AG08396 (cell line): ENCODE data around the gene CCDC157.
A peak's percentile ranks its signal among the peaks of the same experiment; 100 is the strongest.

ENCODE experiments used
- DNase-seq: peaks from one replicate; pipeline ENCODE4 v3.0.0; 2012; ENCODE audit warnings: low spot score, mixed read lengths

The CCDC157 gene

GRCh38 chr22:30357650-30358215 lies 926 bp downstream of the CCDC157 start:
- DNase-seq = no peak

GRCh38 chr22:30358541-30358940 lies 1.7 kb downstream of the CCDC157 start:
- no peak for DNase-seq

- no peak for DNase-seq
Measured at GRCh38 chr22:30361916-30362650, 5.3 kb downstream of the CCDC157 start.

DNA sequence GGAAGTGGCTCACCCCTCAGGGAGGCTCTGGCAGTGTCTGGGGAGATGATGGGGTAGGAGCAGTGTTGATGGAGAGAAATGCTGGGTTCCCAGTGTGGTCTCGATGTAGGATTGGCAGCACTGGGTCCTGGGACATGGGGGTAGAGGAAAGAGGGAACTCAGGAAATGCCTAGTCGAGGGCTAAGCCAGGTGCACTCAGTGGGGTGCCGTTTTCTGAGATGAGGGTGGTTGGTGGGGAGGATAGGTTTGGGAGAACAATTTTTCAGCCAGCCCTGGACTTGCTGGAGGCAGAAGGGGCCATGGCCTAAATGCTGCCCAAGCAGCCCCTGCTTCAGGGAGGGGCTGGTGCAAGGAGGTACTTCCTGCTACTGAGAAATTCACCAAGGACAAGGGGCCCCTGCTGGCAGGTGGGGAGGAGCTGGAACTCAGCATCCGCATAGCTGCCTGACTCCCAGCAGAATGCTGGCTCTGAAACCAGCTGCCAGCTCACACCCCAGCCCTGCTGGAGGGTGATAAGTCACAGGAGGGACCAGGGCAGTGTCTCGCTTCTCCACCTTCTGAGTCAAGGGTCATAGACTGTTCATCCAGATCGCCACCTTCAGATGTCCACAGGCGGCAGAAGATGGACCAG lies 6.0 kb downstream of the CCDC157 start:
- no peak for DNase-seq

- DNase-seq = no peak
Measured at GRCh38 chr22:30365891-30366290, 9.1 kb downstream of the CCDC157 start.

DNA sequence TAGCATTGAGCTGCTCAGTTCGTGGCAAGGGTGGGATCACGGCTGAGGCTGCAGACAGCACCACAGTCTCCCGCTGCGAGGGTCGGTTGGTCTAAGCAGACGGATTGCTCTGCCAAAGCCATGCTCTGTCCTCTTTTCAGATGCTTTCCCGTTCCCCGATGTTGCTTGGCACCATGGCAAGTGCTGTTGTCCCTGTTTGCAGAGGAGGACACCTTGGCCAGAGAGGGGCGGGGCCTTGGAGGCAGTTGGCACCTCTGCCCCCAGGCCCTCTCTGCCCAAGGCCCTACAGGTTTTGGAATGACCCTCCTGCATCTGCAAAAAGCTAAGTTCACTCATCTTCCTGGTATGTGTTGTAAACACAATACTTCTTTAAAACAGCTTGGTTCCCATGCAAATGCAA lies 11.6 kb downstream of the CCDC157 start:
- DNase-seq = no peak

GRCh38 chr22:30370641-30371230 lies 13.9 kb downstream of the CCDC157 start:
- no peak for DNase-seq

- DNase-seq = no peak
Measured at GRCh38 chr22:30371321-30371720, 14.5 kb downstream of the CCDC157 start.

DNA sequence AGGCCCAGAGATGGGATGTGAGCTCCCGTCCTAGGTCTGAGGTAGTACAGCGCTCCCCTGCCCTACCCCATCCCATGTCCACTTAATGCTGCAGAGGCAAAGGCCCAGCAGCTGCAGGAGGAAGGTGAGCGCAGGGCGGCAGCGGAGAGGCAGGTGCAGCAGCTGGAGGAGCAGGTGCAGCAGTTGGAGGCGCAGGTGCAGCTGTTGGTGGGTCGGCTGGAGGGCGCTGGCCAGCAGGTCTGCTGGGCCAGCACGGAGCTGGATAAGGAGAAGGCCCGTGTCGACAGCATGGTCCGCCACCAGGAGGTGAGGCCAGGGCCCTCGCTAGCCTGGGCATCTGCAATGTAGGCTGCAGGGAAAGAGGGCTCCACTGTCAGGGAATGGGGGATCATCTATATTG lies 15.2 kb downstream of the CCDC157 start:
- DNase-seq = no peak

- no peak for DNase-seq
Measured at GRCh38 chr22:30372915-30373314, 16.1 kb downstream of the CCDC157 start.

GRCh38 chr22:30373331-30374325 lies 16.8 kb downstream of the CCDC157 start:
- no peak for DNase-seq

DNA sequence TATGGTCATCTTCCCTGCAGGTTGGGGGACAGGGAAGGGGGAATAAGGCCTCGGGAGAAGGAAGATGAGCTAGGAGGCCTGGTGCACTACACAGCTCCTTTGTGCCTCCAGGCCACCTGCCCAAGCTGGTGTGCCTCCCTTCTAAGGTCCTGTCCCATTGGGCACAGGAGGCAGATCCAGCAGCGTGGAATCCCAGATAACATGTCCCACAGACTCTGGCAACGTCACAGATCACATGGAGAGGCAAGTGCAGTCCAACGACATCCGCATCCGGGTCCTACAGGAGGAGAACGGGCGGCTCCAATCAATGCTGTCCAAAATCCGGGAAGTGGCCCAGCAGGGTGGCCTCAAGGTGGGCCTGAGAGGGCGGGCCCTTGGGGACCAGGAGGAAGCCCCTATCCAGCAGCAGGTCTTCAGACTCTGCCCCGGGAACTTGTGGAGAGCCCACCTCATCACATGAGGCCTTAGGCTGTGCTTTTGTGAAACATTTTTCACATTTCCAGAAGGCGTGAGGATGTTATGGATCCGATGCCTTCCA lies 18.6 kb downstream of the CCDC157 start:
- DNase-seq = no peak

DNA sequence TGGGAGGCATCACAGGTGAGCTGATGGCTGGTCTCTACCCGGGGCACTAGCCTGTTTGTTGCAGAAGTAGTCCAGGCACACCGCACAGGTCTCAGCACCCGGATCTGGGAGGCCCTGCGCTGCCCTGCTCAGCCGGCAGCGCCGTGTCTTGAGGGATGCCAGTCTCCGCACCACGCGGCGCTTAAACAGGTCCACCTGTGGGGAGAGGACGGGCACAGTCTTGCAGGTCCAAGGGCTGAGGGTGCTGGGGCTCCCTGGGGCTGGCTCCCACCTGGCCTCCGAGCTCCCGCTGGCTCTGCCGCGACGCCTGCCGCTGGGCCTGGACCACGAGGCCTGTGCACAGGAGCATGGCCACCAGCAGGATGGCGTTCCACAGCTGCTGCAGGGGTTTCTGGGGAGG lies 23.2 kb downstream of the CCDC157 start:
- DNase-seq = no peak

DNA sequence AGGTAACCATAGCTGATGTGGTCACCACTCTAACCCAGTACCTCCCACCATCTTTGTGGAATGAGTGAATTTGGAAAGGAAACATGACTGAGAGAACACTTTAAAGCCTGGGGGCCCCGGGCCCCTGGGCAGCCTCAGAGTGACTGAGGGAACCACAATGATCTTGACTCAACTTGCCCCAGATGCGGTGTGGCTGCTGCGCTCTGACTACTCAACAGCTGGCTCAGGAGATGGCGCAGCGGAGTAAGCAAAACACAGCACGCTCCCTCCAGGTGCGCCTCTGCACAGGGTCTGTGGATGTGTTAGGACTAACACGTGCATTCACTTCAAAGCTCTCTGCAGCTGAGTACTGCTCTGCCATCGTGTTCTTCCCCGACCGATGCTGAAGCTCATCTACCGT lies 24.5 kb downstream of the CCDC157 start:
- DNase-seq = no peak

- DNase-seq = no peak
Measured at GRCh38 chr22:30382340-30382739, 25.5 kb downstream of the CCDC157 start.

DNA sequence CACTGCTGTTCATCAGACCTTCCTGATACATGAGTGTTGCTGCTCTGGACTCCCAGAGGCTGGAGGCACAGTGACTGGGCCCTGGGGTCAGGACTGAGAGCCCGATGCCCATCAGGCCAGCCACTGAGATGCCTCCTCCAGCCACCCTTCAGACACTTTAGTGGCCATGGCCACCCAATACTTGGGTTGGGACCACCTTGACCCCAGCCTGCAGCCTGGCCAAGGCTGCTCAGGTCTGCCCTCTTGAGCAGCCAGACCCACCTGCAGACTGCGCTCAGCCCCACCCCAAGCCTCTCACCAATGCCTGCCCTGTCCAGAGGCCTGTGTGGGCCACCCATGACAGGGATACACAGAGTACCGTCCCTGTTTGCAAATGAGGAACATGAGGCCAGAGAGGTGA lies 26.3 kb downstream of the CCDC157 start:
- DNase-seq = no peak

- no peak for DNase-seq
Measured at GRCh38 chr22:30385942-30386341, 29.1 kb downstream of the CCDC157 start.

DNA sequence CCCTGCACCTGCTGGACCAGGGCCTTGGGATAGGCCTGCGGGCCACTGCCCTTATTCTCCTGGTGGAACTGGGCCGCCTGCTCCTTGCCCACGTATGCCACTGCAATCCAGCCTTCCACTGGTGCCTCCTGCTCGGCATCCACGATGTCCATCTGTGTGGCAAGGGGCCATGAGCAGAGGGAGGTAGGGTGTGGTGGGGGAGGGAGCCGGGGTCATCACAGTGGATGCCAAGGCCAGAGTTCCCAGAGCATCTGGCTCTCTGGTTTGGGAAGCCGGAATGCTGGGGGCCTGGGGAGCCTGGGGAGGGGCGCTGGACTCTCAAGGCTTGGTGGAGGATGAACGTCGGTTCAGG lies 29.8 kb downstream of the CCDC157 start:
- no peak for DNase-seq

GRCh38 chr22:30386960-30387827 lies 30.4 kb downstream of the CCDC157 start, which contains the start of gene RNF215:
RNF215 (minus strand) TSS chr22:30387411; CDS start chr22:30387313, 98 bp downstream.
- DNase-seq = peak; percentile 97

DNA sequence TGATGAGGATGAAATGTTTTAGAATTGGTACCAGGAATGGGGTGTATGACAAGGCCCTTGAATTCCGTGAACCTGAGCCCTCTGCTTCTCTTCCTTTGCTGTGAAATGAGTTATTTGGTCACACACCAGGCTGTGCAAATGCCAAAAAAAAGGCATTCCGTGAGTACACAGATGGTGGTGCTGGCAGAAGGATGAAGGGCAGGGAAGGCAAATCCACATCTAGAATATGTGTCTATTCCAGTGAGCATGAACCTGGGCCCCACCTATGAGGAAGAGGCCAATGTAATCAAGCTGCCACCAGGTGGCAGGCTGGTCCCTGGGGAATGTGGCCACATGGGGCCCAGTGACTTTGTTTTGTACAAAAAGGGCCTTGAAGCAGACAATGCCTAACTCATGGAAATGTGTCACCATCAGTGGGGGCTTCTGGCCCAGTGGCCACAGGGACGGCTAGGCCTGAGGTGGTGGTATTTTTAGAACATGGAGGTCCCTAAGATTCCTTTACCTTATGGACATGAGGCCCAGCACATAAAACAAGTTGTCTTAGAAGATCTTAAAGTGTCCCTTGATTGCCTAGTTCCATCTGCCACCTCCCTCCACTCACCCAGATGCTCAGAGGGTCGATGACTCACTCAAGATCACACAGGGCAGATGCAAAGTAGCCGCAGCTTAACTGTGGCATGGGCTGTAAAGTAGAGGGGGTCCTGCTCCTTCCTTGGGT lies 34.3 kb downstream of the CCDC157 start:
- DNase-seq = peak; percentile 81
